ENCODE results near the gene NPHP1. TPM values are rescaled to one million over a fixed set of nuclear protein-coding genes. Genes with fewer than 3 reads are reported as not detected.
"Not testable (repeated sequence)": the region's sequence is repeated elsewhere in the genome, so short reads cannot be mapped to it uniquely, and the experiment has no call there.

The NPHP1 gene
- total RNA-seq, 1 experiment from 2014 or later = 3.1 TPM

DNA sequence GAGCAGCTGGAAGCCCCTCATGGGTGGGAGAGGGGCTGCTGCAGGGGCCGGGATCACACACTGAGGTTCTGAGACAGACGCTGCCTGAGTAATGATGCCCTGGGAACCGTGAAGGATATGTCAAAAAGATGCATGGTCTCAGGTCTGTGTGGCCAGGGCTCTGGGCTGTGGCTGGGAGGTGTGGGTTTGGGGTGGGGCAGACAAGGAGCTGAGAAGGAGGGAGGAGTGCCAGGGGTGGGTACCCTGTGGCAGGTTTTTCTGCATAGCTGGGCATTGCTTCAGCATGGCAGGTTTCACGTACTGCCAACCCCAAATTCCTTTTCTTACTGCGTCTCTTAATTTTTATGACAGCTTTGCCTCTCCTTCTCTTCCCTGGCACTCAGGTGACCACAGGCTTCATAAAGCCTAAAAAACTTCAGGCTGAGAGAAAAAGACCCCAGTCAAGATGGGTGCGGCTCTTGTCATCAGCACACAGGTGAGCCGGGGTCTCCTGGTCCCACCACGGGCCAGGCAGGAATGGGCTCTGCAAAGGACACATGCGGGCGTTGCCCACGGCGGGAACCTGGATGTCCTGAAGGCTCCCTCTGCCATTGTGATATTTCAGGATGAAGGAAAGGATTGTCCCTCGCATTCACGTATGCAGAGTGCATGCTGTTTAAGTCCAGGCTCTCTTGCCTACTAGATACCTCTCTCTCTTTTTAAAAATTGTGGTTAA lies 107.2 kb downstream of the NPHP1 start:
- POLR2A ChIA-PET = no interaction called here
- H3K4me1 Mint-ChIP-seq (ENCODE audit: low read depth, unreplicated experiment) = peaks cover 8% of the 10 kb centered on the region
- H3K27me3 ChIP-seq (replicated peaks; ENCODE audit: control insufficient read depth, insufficient read depth, low read length) = no peaks in the 10 kb centered on the region

DNA sequence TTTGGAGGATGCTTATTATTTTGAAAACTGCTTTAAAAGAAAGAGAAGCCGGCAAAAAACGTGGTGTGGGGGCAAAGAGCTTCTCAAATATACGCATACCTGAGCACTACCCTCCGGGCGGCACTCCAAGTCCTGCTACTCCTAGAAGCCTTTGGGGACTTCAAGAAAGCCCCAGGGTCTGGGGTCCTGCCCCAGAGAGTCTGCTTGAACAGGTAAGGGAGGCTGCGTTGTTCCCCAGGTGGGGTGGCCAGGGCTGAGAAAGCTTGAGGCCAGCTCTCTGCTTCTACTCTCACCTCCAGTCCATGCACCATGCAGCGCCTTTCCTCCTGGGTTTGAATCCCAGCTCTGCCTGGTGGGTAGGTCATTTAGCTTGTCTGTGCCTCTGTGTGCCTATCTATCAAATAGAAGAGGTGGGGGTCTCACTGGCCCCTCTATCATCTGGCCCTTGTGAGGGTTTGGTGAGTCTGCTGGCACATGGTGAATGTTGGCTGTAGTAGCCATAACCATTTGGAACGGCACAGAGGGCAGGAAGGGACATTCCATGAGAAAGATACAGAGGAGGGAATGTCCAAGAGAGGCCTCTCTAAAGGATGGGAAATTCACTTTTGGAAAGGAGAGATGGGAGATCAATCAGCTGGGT lies 108.7 kb downstream of the NPHP1 start:
- TF ChIP-seq, protein P1, sequence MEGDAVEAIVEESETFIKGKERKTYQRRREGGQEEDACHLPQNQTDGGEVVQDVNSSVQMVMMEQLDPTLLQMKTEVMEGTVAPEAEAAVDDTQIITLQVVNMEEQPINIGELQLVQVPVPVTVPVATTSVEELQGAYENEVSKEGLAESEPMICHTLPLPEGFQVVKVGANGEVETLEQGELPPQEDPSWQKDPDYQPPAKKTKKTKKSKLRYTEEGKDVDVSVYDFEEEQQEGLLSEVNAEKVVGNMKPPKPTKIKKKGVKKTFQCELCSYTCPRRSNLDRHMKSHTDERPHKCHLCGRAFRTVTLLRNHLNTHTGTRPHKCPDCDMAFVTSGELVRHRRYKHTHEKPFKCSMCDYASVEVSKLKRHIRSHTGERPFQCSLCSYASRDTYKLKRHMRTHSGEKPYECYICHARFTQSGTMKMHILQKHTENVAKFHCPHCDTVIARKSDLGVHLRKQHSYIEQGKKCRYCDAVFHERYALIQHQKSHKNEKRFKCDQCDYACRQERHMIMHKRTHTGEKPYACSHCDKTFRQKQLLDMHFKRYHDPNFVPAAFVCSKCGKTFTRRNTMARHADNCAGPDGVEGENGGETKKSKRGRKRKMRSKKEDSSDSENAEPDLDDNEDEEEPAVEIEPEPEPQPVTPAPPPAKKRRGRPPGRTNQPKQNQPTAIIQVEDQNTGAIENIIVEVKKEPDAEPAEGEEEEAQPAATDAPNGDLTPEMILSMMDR (IDR thresholded peaks at IDR 0.05; ENCODE audit: insufficient read depth in 1 of 2, low read depth in 1 of 2, low read length in 1 of 2, severe bottlenecking in 1 of 2, unreplicated experiment in 1 of 2) = no peak
- intact Hi-C loops (cut with micrococcal nuclease; ENCODE audit: unreplicated experiment) = no loop called here
- H3K36me3 ChIP-seq (ENCODE audit: control insufficient read depth, insufficient read depth, low read length) = no peaks in the 10 kb centered on the region
- CTCF ChIA-PET = no interaction called here
- no peak for DNase-seq
- H3K4me1 Mint-ChIP-seq (ENCODE audit: low read depth, unreplicated experiment) = no peaks in the 10 kb centered on the region
- no peaks in the 10 kb centered on the region for H3K9me3 ChIP-seq
- no TSS peak for BruUV-seq (replicated peaks)
- H3K9me3 Mint-ChIP-seq (ENCODE audit: unreplicated experiment) = no peaks in the 10 kb centered on the region
- no peak overlapping the region for H3K27ac Mint-ChIP-seq (ENCODE audit: unreplicated experiment)
- H3K4me1 ChIP-seq = peaks cover 3% of the 10 kb centered on the region
- no peaks in the 10 kb centered on the region for H3K27me3 Mint-ChIP-seq (ENCODE audit: insufficient read depth, unreplicated experiment)
- no peaks in the 10 kb centered on the region for H3K27me3 ChIP-seq (replicated peaks; ENCODE audit: control insufficient read depth, insufficient read depth, low read length)
- no peak overlapping the region for H3K4me3 Mint-ChIP-seq (ENCODE audit: unreplicated experiment)
- no peaks in the 10 kb centered on the region for H3K36me3 Mint-ChIP-seq (ENCODE audit: insufficient read depth, unreplicated experiment)
- POLR2A ChIA-PET = no interaction called here
- no peak overlapping the region for H3K4me3 ChIP-seq (ENCODE audit: low read depth, low read length)

More for the DNA sequence above, 107.2 kb downstream of the NPHP1 start:
- Histone ChIP-seq H3K4me3 (ENCODE audit: low read depth, low read length) (no peak overlapping the region), H3K9me3 (no peaks in the 10 kb centered on the region), H3K36me3 (ENCODE audit: control insufficient read depth, insufficient read depth, low read length) (no peaks in the 10 kb centered on the region), H3K4me1 (peaks cover 13% of the 10 kb centered on the region)
- intact Hi-C loops (cut with micrococcal nuclease; ENCODE audit: unreplicated experiment) = no loop called here
- no TSS peak for BruUV-seq (replicated peaks)
- CTCF ChIA-PET = interaction anchor here (1.4 kb wide), 1 partner anchor 18 kb away, joined by 4 read pairs; the partner anchor contains the start of gene MALL
- H3K27me3 Mint-ChIP-seq (ENCODE audit: insufficient read depth, unreplicated experiment) = no peaks in the 10 kb centered on the region
- no peak overlapping the region for H3K27ac Mint-ChIP-seq (ENCODE audit: unreplicated experiment)
- H3K36me3 Mint-ChIP-seq (ENCODE audit: insufficient read depth, unreplicated experiment) = no peaks in the 10 kb centered on the region
- TF ChIP-seq, protein P1 (IDR thresholded peaks at IDR 0.05; ENCODE audit: insufficient read depth in 1 of 2, low read depth in 1 of 2, low read length in 1 of 2, severe bottlenecking in 1 of 2, unreplicated experiment in 1 of 2) = no peak
- no peak for DNase-seq
- no peak overlapping the region for H3K4me3 Mint-ChIP-seq (ENCODE audit: unreplicated experiment)
- no peaks in the 10 kb centered on the region for H3K9me3 Mint-ChIP-seq (ENCODE audit: unreplicated experiment)

DNA sequence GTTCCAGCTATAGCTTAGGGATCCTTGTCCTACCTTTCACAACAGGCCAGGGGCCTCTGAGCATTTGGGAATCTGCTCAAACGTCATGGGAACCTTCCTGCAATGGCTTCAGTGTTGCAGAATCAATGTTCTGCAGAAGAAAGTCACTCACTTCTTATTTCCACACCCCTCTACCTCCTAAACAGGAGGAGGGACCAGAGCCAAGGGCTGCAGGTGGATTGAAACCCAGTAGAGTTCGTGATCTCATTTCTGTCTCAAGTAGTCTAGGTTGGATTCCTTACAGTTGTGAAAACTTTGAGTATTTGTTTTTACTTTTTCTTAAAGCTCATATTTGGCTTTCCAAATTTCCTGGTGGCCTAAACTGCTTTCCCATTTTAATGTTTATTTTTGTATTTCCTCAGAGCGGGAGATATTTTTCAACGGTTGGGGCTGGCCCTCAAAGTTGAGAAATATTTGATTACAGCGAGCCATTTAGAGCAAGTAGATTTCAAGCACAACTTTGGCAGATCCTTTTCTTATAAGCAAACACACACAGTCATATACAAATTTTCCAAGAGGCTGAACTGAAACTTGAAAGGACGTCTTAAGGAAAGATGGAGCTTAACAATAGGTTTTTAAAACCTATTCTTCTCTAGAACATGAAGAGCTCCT lies 109.8 kb downstream of the NPHP1 start:
- H3K9me3 ChIP-seq; H3K36me3 ChIP-seq (ENCODE audit: control insufficient read depth, insufficient read depth, low read length); intact Hi-C loops (cut with micrococcal nuclease; ENCODE audit: unreplicated experiment); H3K4me3 ChIP-seq (ENCODE audit: low read depth, low read length); H3K27ac Mint-ChIP-seq (ENCODE audit: unreplicated experiment); H3K27me3 Mint-ChIP-seq (ENCODE audit: insufficient read depth, unreplicated experiment); POLR2A ChIA-PET; BruUV-seq (replicated peaks); DNase-seq; H3K27me3 ChIP-seq (replicated peaks; ENCODE audit: control insufficient read depth, insufficient read depth, low read length); H3K4me1 ChIP-seq; H3K36me3 Mint-ChIP-seq (ENCODE audit: insufficient read depth, unreplicated experiment); H3K9me3 Mint-ChIP-seq (ENCODE audit: unreplicated experiment); CTCF ChIA-PET; H3K4me1 Mint-ChIP-seq (ENCODE audit: low read depth, unreplicated experiment); H3K4me3 Mint-ChIP-seq (ENCODE audit: unreplicated experiment): not testable (repeated sequence)

DNA sequence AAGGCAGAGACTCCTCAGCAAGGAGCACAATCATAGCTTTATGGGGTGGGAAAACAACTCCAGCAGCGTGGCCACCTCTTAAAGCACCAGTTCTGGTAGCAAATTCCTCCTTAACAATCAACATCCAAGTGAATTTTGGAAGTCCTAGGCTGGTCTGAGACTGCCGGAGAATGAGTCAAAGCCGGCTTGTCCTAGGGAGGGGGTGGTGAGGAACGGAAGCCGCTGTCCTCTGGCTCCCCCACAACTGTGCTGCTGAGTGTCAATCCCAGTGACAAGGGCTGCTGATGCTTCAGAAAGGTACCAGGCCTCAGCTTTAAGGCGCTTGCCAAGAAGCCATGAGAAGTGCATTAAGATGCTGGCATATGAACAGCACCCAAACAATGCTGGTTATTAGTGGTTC lies 110.9 kb downstream of the NPHP1 start:
- H3K9me3 ChIP-seq; H3K36me3 Mint-ChIP-seq (ENCODE audit: insufficient read depth, unreplicated experiment); H3K4me3 Mint-ChIP-seq (ENCODE audit: unreplicated experiment); H3K27me3 Mint-ChIP-seq (ENCODE audit: insufficient read depth, unreplicated experiment); H3K27me3 ChIP-seq (replicated peaks; ENCODE audit: control insufficient read depth, insufficient read depth, low read length); BruUV-seq (replicated peaks); H3K36me3 ChIP-seq (ENCODE audit: control insufficient read depth, insufficient read depth, low read length); DNase-seq; H3K4me3 ChIP-seq (ENCODE audit: low read depth, low read length); H3K27ac Mint-ChIP-seq (ENCODE audit: unreplicated experiment); H3K4me1 Mint-ChIP-seq (ENCODE audit: low read depth, unreplicated experiment); H3K4me1 ChIP-seq; intact Hi-C loops (cut with micrococcal nuclease; ENCODE audit: unreplicated experiment); POLR2A ChIA-PET; H3K9me3 Mint-ChIP-seq (ENCODE audit: unreplicated experiment); CTCF ChIA-PET: not testable (repeated sequence)

DNA sequence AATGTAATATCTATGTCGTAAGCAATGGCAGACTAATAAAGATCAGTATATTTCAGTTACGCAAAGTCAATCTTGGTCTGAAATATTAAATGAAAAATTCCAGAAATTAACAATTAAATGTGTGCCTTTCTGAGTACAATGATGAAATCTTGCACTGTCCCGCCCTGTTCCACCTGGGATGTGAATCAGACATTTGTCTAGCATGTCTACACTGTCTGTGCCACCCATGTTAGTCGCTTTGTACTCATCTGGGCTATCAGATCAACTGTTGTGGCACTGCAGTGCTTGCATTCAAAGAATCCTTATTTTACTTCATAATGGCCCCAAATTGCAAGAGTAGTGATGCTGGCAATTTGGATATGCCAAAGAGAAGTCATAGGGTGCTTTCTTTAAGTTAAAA lies 114.6 kb downstream of the NPHP1 start:
- H3K4me3 ChIP-seq (ENCODE audit: low read depth, low read length); H3K27me3 ChIP-seq (replicated peaks; ENCODE audit: control insufficient read depth, insufficient read depth, low read length); H3K9me3 ChIP-seq; DNase-seq; H3K9me3 Mint-ChIP-seq (ENCODE audit: unreplicated experiment); H3K36me3 ChIP-seq (ENCODE audit: control insufficient read depth, insufficient read depth, low read length); CTCF ChIA-PET; intact Hi-C loops (cut with micrococcal nuclease; ENCODE audit: unreplicated experiment); H3K27ac Mint-ChIP-seq (ENCODE audit: unreplicated experiment); H3K4me3 Mint-ChIP-seq (ENCODE audit: unreplicated experiment); H3K36me3 Mint-ChIP-seq (ENCODE audit: insufficient read depth, unreplicated experiment); POLR2A ChIA-PET; H3K27me3 Mint-ChIP-seq (ENCODE audit: insufficient read depth, unreplicated experiment); H3K4me1 ChIP-seq; BruUV-seq (replicated peaks); H3K4me1 Mint-ChIP-seq (ENCODE audit: low read depth, unreplicated experiment): not testable (repeated sequence)
